ENCODE measurements around the gene LRRC34. TPM values are rescaled to one million over a fixed set of nuclear protein-coding genes. Genes with fewer than 3 reads are reported as not detected.

The LRRC34 gene
- total and polyA plus RNA-seq, 9 of the 15 experiments (the other 6 are each of a cell fraction or from before 2014, with no cell fraction given) = 0.17 to 0.30 TPM; not detected in 7

DNA sequence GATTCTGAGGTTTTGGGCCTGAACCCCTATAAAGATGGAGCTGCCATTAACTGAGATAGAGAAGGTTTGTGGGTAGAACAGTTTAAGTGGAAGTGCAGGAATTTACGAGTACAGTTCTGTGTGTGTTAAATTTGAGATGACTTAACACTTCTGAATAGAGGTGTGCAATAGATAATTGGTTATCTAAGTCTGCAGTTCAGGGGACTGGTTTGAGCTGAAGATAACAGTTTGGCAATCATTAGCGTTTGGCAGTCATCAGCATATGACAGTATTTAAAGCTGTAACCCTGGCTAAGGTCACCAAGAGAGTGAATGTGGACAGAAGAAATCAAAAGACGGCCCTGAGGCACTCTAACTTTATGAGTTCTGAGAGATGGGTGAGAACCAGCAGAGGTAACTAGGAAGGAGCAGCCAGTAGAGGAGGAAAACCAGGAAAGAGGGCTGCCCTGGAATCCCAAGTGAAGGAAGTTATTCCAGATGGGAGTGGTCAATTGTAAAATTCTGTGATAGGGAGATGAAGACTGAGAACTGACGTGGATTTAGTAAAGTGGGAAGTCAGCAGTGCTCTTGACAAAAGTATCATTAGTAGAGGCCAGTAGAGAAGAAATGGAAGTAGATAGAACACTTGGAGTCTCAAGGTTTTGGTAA lies 31.4 kb downstream of the LRRC34 start (continued):
- TF ChIP-seq MAFK (IDR thresholded peaks at IDR 0.05; ENCODE audit: low read length) = peak; percentile 41; the same call in 1 of the 2 replicates
- TF ChIP-seq TCF3 (CRISPR knock-in tag; IDR thresholded peaks at IDR 0.05) = peak; percentile 87
- no peak for TF ChIP-seq HOXB6 (CRISPR knock-in tag; IDR thresholded peaks at IDR 0.05; ENCODE audit: borderline replicate concordance)
- TF ChIP-seq, protein P1, sequence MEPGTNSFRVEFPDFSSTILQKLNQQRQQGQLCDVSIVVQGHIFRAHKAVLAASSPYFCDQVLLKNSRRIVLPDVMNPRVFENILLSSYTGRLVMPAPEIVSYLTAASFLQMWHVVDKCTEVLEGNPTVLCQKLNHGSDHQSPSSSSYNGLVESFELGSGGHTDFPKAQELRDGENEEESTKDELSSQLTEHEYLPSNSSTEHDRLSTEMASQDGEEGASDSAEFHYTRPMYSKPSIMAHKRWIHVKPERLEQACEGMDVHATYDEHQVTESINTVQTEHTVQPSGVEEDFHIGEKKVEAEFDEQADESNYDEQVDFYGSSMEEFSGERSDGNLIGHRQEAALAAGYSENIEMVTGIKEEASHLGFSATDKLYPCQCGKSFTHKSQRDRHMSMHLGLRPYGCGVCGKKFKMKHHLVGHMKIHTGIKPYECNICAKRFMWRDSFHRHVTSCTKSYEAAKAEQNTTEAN (CRISPR knock-in tag; IDR thresholded peaks at IDR 0.05) = no peak
- TF ChIP-seq ZNF668 (CRISPR knock-in tag; IDR thresholded peaks at IDR 0.05) = no peak
- TF ChIP-seq, protein P2, sequence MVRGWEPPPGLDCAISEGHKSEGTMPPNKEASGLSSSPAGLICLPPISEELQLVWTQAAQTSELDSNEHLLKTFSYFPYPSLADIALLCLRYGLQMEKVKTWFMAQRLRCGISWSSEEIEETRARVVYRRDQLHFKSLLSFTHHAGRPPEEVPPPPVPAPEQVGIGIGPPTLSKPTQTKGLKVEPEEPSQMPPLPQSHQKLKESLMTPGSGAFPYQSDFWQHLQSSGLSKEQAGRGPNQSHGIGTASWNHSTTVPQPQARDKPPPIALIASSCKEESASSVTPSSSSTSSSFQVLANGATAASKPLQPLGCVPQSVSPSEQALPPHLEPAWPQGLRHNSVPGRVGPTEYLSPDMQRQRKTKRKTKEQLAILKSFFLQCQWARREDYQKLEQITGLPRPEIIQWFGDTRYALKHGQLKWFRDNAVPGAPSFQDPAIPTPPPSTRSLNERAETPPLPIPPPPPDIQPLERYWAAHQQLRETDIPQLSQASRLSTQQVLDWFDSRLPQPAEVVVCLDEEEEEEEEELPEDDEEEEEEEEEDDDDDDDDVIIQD (CRISPR knock-in tag; IDR thresholded peaks at IDR 0.05) = no peak
- no peak for TF ChIP-seq TARDBP (IDR thresholded peaks at IDR 0.05)
- TF ChIP-seq, protein P3, sequence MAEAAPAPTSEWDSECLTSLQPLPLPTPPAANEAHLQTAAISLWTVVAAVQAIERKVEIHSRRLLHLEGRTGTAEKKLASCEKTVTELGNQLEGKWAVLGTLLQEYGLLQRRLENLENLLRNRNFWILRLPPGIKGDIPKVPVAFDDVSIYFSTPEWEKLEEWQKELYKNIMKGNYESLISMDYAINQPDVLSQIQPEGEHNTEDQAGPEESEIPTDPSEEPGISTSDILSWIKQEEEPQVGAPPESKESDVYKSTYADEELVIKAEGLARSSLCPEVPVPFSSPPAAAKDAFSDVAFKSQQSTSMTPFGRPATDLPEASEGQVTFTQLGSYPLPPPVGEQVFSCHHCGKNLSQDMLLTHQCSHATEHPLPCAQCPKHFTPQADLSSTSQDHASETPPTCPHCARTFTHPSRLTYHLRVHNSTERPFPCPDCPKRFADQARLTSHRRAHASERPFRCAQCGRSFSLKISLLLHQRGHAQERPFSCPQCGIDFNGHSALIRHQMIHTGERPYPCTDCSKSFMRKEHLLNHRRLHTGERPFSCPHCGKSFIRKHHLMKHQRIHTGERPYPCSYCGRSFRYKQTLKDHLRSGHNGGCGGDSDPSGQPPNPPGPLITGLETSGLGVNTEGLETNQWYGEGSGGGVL (CRISPR knock-in tag; IDR thresholded peaks at IDR 0.05) = no peak
- TF ChIP-seq, protein P4, sequence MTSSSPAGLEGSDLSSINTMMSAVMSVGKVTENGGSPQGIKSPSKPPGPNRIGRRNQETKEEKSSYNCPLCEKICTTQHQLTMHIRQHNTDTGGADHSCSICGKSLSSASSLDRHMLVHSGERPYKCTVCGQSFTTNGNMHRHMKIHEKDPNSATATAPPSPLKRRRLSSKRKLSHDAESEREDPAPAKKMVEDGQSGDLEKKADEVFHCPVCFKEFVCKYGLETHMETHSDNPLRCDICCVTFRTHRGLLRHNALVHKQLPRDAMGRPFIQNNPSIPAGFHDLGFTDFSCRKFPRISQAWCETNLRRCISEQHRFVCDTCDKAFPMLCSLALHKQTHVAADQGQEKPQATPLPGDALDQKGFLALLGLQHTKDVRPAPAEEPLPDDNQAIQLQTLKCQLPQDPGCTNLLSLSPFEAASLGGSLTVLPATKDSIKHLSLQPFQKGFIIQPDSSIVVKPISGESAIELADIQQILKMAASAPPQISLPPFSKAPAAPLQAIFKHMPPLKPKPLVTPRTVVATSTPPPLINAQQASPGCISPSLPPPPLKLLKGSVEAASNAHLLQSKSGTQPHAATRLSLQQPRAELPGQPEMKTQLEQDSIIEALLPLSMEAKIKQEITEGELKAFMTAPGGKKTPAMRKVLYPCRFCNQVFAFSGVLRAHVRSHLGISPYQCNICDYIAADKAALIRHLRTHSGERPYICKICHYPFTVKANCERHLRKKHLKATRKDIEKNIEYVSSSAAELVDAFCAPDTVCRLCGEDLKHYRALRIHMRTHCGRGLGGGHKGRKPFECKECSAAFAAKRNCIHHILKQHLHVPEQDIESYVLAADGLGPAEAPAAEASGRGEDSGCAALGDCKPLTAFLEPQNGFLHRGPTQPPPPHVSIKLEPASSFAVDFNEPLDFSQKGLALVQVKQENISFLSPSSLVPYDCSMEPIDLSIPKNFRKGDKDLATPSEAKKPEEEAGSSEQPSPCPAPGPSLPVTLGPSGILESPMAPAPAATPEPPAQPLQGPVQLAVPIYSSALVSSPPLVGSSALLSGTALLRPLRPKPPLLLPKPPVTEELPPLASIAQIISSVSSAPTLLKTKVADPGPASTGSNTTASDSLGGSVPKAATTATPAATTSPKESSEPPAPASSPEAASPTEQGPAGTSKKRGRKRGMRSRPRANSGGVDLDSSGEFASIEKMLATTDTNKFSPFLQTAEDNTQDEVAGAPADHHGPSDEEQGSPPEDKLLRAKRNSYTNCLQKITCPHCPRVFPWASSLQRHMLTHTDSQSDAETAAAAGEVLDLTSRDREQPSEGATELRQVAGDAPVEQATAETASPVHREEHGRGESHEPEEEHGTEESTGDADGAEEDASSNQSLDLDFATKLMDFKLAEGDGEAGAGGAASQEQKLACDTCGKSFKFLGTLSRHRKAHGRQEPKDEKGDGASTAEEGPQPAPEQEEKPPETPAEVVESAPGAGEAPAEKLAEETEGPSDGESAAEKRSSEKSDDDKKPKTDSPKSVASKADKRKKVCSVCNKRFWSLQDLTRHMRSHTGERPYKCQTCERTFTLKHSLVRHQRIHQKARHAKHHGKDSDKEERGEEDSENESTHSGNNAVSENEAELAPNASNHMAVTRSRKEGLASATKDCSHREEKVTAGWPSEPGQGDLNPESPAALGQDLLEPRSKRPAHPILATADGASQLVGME (CRISPR knock-in tag; IDR thresholded peaks at IDR 0.05) = no peak
- TF ChIP-seq FOXK2 (conservative IDR thresholded peaks at IDR 0.05 in 1 of 2, IDR thresholded peaks at IDR 0.05 in 1 of 2; ENCODE audit: low read depth in 2 of 2) = no peak
- TF ChIP-seq MEIS2 (IDR thresholded peaks at IDR 0.05; ENCODE audit: partially characterized antibody) = peak; percentile 62
- peak; percentile 90 for TF ChIP-seq CBFA2T2 (conservative IDR thresholded peaks at IDR 0.05)
- peak; percentile 79 to 81 for TF ChIP-seq TRIM24 (IDR thresholded peaks at IDR 0.05)
